PC-3 (cell line): ENCODE measurements around the gene AK8. TPM values are rescaled to one million over a fixed set of nuclear protein-coding genes. Genes with fewer than 3 reads are reported as not detected.

Experiments
- ATAC-seq: fragments of 200-7000 bp; cut with Tn5 transposase; 2 replicates; pipeline ENCODE4 v1.9.1; 2020; ENCODE audit warnings: mild to moderate bottlenecking, moderate library complexity
- BruUV-seq: library from RNA; stranded (reverse); fragments of 400-500 nt; replicated peaks from 2 replicates; lab custom pipeline; 2021; lab: Mats Ljungman, UMichigan
- CTCF ChIA-PET: fragments of 300-600 bp; sonication (Branson Sonifier 250); formaldehyde crosslinking; loops from one replicate; lab custom pipeline; 2022; ENCODE audit warnings: antibody characterized with exemption; lab: Charles Lee
- POLR2A ChIA-PET: fragments of 300-600 bp; sonication (Branson Sonifier 250); formaldehyde crosslinking; loops from one replicate; lab custom pipeline; 2022; ENCODE audit warnings: antibody characterized with exemption; ENCODE audit not compliant: unreplicated experiment; lab: Charles Lee
- DNase-seq: peaks from one replicate; pipeline ENCODE4 v3.0.0-alpha.2; 2015
- H2AFZ ChIP-seq: fragments of 300-600 bp; sonication (generic); 2 replicates; pipeline ENCODE4 v1.6.0; 2016; ENCODE audit warnings: antibody characterized with exemption, low read length
- H3F3A ChIP-seq: fragments of 300-600 bp; sonication (generic); one replicate; pipeline ENCODE4 v1.6.0; 2017; ENCODE audit warnings: antibody characterized with exemption, low read length, control low read depth, mild to moderate bottlenecking; ENCODE audit not compliant: unreplicated experiment
- H3K27ac ChIP-seq: fragments of 300-600 bp; sonication (generic); 2 replicates; pipeline ENCODE4 v1.5.1; 2016; ENCODE audit warnings: mild to moderate bottlenecking, low read length
- H3K27me3 ChIP-seq: fragments of 300-600 bp; sonication (generic); 2 replicates; pipeline ENCODE4 v1.6.1; 2016; ENCODE audit warnings: low read length, mixed read lengths
- H3K36me3 ChIP-seq: fragments of 300-600 bp; sonication (generic); 2 replicates; pipeline ENCODE4 v1.6.1; 2016; ENCODE audit warnings: low read depth, mixed run types, low read length, mixed read lengths
- H3K4me1 ChIP-seq: fragments of 300-600 bp; sonication (generic); 2 replicates; pipeline ENCODE4 v1.5.1; 2016; ENCODE audit warnings: low read length; ENCODE audit not compliant: insufficient read depth
- H3K4me2 ChIP-seq: fragments of 300-600 bp; sonication (generic); 2 replicates; pipeline ENCODE4 v1.6.0; 2016; ENCODE audit warnings: low read length
- H3K4me3 ChIP-seq: fragments of 300-600 bp; sonication (generic); 2 replicates; pipeline ENCODE4 v1.5.1; 2016; ENCODE audit warnings: mild to moderate bottlenecking, low read length, mixed read lengths
- H3K79me2 ChIP-seq: fragments of 300-600 bp; sonication (generic); 2 replicates; pipeline ENCODE4 v1.6.1; 2017; ENCODE audit warnings: low read length, mixed read lengths
- H3K9ac ChIP-seq: fragments of 300-600 bp; sonication (generic); 2 replicates; pipeline ENCODE4 v1.6.0; 2016; ENCODE audit warnings: mild to moderate bottlenecking, low read length
- H3K9me2 ChIP-seq: fragments of 300-600 bp; sonication (generic); replicated peaks from 2 replicates; pipeline ENCODE4 v1.6.1; 2016; ENCODE audit warnings: mixed run types, low read length, mixed read lengths
- H3K9me3 ChIP-seq: fragments of 300-600 bp; sonication (generic); 2 replicates; pipeline ENCODE4 v1.6.1; 2016; ENCODE audit warnings: low read length, mixed read lengths
- H4K20me1 ChIP-seq: fragments of 300-600 bp; sonication (generic); 2 replicates; pipeline ENCODE4 v1.6.1; 2016; ENCODE audit warnings: low read length, mixed read lengths
- CTCF ChIP-seq: fragments of 300-600 bp; sonication (generic); conservative IDR thresholded peaks from 2 replicates; pipeline ENCODE4 v1.5.1; 2017; ENCODE audit warnings: antibody characterized with exemption, low read depth, mild to moderate bottlenecking, low read length
- EZH2 ChIP-seq: fragments of 300-600 bp; sonication (generic); IDR thresholded peaks from one replicate; pipeline ENCODE4 v1.6.1; 2017; ENCODE audit warnings: antibody characterized with exemption, mild to moderate bottlenecking, low read length; ENCODE audit not compliant: unreplicated experiment
- EZH2phosphoT487 ChIP-seq: fragments of 300-600 bp; sonication (generic); IDR thresholded peaks from 2 replicates; pipeline ENCODE4 v1.6.1; 2018; ENCODE audit warnings: mild to moderate bottlenecking, antibody characterized with exemption, low read length, borderline replicate concordance
- intact Hi-C: fragments of 100-400 bp; cut with micrococcal nuclease; formaldehyde crosslinking; loops from 2 replicates; pipeline ENCODE4 v1.9.0; 2023
- total RNA-seq: library from RNA; depleted of rRNA; stranded (reverse); fragments of >200 nt; gene quantifications from 2 replicates; pipeline ENCODE4 v1.2.3, GENCODE V29; 2014

Gene AK8
- total RNA-seq, 1 experiment from 2014 or later, result 0.55 TPM

DNA sequence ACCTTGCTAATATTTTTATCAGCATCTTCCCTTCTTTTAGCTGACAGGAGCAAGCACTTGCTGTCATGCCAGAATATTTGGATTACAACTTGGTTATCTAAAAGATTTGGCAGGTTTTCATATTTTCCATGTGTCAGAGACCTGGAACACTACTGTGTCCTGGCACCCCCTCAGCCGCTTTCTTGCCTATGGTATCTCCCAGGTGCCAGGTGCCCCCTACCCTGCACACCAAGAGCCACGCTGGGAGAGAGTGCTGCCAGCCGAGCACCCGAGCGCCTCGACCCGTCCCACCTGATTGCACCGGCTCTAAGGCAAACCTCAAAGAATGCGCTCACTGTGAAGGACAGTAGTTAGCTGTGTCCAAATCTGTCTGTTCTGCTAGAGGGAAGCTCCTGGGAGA is 123.0 kb downstream of the AK8 start:
- no peak overlapping the region for H3K27ac ChIP-seq
- BruUV-seq, result no TSS peak
- no peak overlapping the region for H3K4me2 ChIP-seq
- H3K4me1 ChIP-seq, result no peaks in the 10 kb centered on the region
- no peak overlapping the region for H3K9ac ChIP-seq
- no peaks in the 10 kb centered on the region for H3K27me3 ChIP-seq
- H3F3A ChIP-seq, result no peaks in the 10 kb centered on the region
- TF ChIP-seq EZH2phosphoT487, result no peak
- TF ChIP-seq CTCF, result no peak
- no peak for TF ChIP-seq EZH2
- DNase-seq, result no peak
- no peaks in the 10 kb centered on the region for H3K36me3 ChIP-seq
- no peaks in the 10 kb centered on the region for H3K9me3 ChIP-seq
- intact Hi-C loops, result no loop called here
- H3K4me3 ChIP-seq, result no peak overlapping the region
- H3K9me2 ChIP-seq, result no peaks in the 10 kb centered on the region
- H2AFZ ChIP-seq, result no peak overlapping the region
- no peaks in the 10 kb centered on the region for H3K79me2 ChIP-seq
- ChIA-PET CTCF (no interaction called here), POLR2A (no interaction called here)
- no peak for ATAC-seq
- no peaks in the 10 kb centered on the region for H4K20me1 ChIP-seq

DNA sequence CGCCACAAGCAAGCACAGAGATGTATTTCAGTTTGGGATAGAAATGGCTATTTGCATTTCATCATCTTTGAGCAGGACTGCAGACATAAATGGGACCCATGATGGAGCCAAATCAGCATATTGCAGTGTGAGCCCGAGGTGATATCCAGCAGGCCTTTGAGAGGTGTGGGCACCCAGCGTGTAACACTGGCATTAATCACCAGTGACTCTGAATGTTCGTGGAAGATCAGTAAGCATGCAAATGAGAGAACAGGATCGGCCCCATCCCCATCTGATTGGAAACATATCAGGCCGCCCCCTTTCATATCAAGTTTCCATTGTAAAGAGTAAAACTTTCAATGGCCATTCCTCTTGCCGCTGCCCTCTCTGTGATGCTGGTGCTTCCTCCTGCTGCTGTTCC is 123.8 kb downstream of the AK8 start:
- CTCF ChIA-PET, result no interaction called here
- Histone ChIP-seq H3K9me3 (no peaks in the 10 kb centered on the region), H4K20me1 (no peaks in the 10 kb centered on the region), H3K9me2 (no peaks in the 10 kb centered on the region), H3K4me2 (no peak overlapping the region), H3K27me3 (no peaks in the 10 kb centered on the region), H3F3A (no peaks in the 10 kb centered on the region), H3K79me2 (no peaks in the 10 kb centered on the region), H2AFZ (no peak overlapping the region), H3K4me3 (no peak overlapping the region), H3K9ac (no peak overlapping the region), H3K36me3 (no peaks in the 10 kb centered on the region), H3K27ac (no peak overlapping the region), H3K4me1 (no peaks in the 10 kb centered on the region)
- no peak for TF ChIP-seq EZH2
- TF ChIP-seq EZH2phosphoT487, result no peak
- TF ChIP-seq CTCF, result no peak
- no TSS peak for BruUV-seq
- ATAC-seq (no peak), DNase-seq (no peak)
- intact Hi-C loops, result no loop called here
- POLR2A ChIA-PET, result no interaction called here

GRCh38 chr9:132753593-132753880 is 124.5 kb downstream of the AK8 start:
- Histone ChIP-seq H3F3A (no peaks in the 10 kb centered on the region), H3K27me3 (no peaks in the 10 kb centered on the region), H3K4me2 (no peak overlapping the region), H4K20me1 (no peaks in the 10 kb centered on the region), H3K4me3 (no peak overlapping the region), H3K79me2 (no peaks in the 10 kb centered on the region), H3K4me1 (no peaks in the 10 kb centered on the region), H2AFZ (no peak overlapping the region), H3K27ac (no peak overlapping the region), H3K9me3 (no peaks in the 10 kb centered on the region), H3K9ac (no peak overlapping the region), H3K36me3 (no peaks in the 10 kb centered on the region), H3K9me2 (no peaks in the 10 kb centered on the region)
- no peak for ATAC-seq
- no peak for TF ChIP-seq CTCF
- intact Hi-C loops, result no loop called here
- ChIA-PET POLR2A (no interaction called here), CTCF (no interaction called here)
- no peak for DNase-seq
- BruUV-seq, result no TSS peak
